Measurements from ENCODE around the gene CTDNEP1.

GRCh38 chr17:7208754-7209460, 42.6 kb downstream of the CTDNEP1 start:
- TF ChIP-seq CTCF (IDR thresholded peaks at IDR 0.05 in 4 of 5, conservative IDR thresholded peaks at IDR 0.05 in 1 of 5): no peak
- TF ChIP-seq POLR2A (IDR thresholded peaks at IDR 0.05): no peak
